H1 (cell line): ENCODE measurements around the gene EDEM1. TPM values are rescaled to one million over a fixed set of nuclear protein-coding genes. Genes with fewer than 3 reads are reported as not detected.

Experiments used
- CTCF ChIA-PET: fragments of 300-600 bp; sonication (Branson Sonifier 250); formaldehyde crosslinking; loops from one replicate; lab custom pipeline; 2021; ENCODE audit not compliant: partially characterized antibody; lab: Charles Lee
- POLR2A ChIA-PET: fragments of 300-600 bp; sonication (Branson Sonifier 250); formaldehyde crosslinking; loops from one replicate; lab custom pipeline; 2021; ENCODE audit warnings: inconsistent platforms; ENCODE audit not compliant: partially characterized antibody; lab: Charles Lee
- DNase-seq, 2 experiments: peaks; one replicate each; pipeline versions ENCODE4 v3.0.0 to v3.0.0-alpha.2; 2010 to 2022; ENCODE audit warnings: low spot score in 2 of 2, low read depth in 1 of 2, mixed read lengths in 1 of 2
- FAIRE-seq: peaks from 2 replicates; lab custom pipeline; 2011; peaks lifted over from hg19 to GRCh38; lab: Jason Lieb, UNC
- H2AFZ ChIP-seq: 2 replicates; pipeline ENCODE4 v1.8.1; 2012; ENCODE audit warnings: low read length, inconsistent platforms
- H2AK5ac ChIP-seq: 2 replicates; pipeline ENCODE4 v1.6.1; 2013; ENCODE audit warnings: low read depth, low read length
- H2BK120ac ChIP-seq: replicated peaks from 2 replicates; pipeline ENCODE3; 2013; ENCODE audit warnings: low read depth, low read length, inconsistent platforms
- H2BK12ac ChIP-seq: 2 replicates; pipeline ENCODE4 v1.6.1; 2013; ENCODE audit warnings: low read depth, low read length
- H2BK15ac ChIP-seq: 2 replicates; pipeline ENCODE4 v1.6.1; 2013; ENCODE audit warnings: low read length
- H2BK20ac ChIP-seq: 2 replicates; pipeline ENCODE4 v1.6.1; 2013; ENCODE audit warnings: low read length
- H2BK5ac ChIP-seq: 2 replicates; pipeline ENCODE4 v1.6.1; 2013; ENCODE audit warnings: low read depth, low read length
- H3K14ac ChIP-seq: 2 replicates; pipeline ENCODE4 v1.6.1; 2013; ENCODE audit warnings: inconsistent platforms; ENCODE audit not compliant: insufficient read length
- H3K18ac ChIP-seq: 2 replicates; pipeline ENCODE4 v1.6.1; 2013; ENCODE audit warnings: low read length; ENCODE audit errors: extremely low read depth
- H3K23ac ChIP-seq: 2 replicates; pipeline ENCODE4 v1.6.1; 2013; ENCODE audit warnings: inconsistent platforms; ENCODE audit not compliant: insufficient read length
- H3K23me2 ChIP-seq: 2 replicates; pipeline ENCODE4 v1.6.1; 2013; ENCODE audit warnings: low read depth, low read length
- H3K27ac ChIP-seq: 2 replicates; pipeline ENCODE4 v1.6.1; 2011; ENCODE audit warnings: low read depth, low read length, inconsistent platforms
- H3K27me3 ChIP-seq, 4 experiments: replicated peaks in 1 of 4; 1 replicate in 1 of 4; 2 replicates in 3 of 4; pipeline versions ENCODE4 v1.6.1 to v1.8.1; 2011 to 2013; ENCODE audit warnings: low read length in 3 of 4, mild to moderate bottlenecking in 3 of 4, inconsistent platforms in 2 of 4, mixed read lengths in 2 of 4, moderate library complexity in 1 of 4; ENCODE audit not compliant: control insufficient read depth in 3 of 4, insufficient read depth in 3 of 4; ENCODE audit errors: extremely low read depth in 1 of 4
- H3K36me3 ChIP-seq, 4 experiments: 2 replicates each; pipeline versions ENCODE4 v1.6.1 to v1.8.1; 2011 to 2013; ENCODE audit warnings: mild to moderate bottlenecking in 4 of 4, low read length in 3 of 4, moderate library complexity in 2 of 4, control low read depth in 1 of 4, inconsistent platforms in 1 of 4; ENCODE audit not compliant: insufficient read depth in 4 of 4, control insufficient read depth in 2 of 4
- H3K4ac ChIP-seq: replicated peaks from 2 replicates; pipeline ENCODE3; 2013; ENCODE audit warnings: low read length, low read depth, mixed read lengths, inconsistent platforms; ENCODE audit not compliant: insufficient read length
- H3K4me1 ChIP-seq, 4 experiments: replicated peaks in 1 of 4; 1 replicate in 1 of 4; 2 replicates in 3 of 4; pipeline versions ENCODE4 v1.6.1 to v1.8.1; 2011 to 2013; ENCODE audit warnings: low read length in 3 of 4, inconsistent platforms in 2 of 4, mixed read lengths in 1 of 4; ENCODE audit not compliant: insufficient read depth in 4 of 4, control insufficient read depth in 3 of 4
- H3K4me2 ChIP-seq, 2 experiments: 2 replicates each; pipeline versions ENCODE4 v1.6.1 to v1.8.1; 2011 to 2013; ENCODE audit warnings: low read depth in 2 of 2, low read length in 2 of 2, control low read depth in 1 of 2, inconsistent platforms in 1 of 2, mild to moderate bottlenecking in 1 of 2; ENCODE audit not compliant: insufficient read depth in 1 of 2
- H3K4me3 ChIP-seq, 4 experiments: fragments of 200-600, 300-600 bp in 1 of 4; sonication (generic), shearing (Covaris generic), sonication (Bioruptor Twin) in 1 of 4; 2 replicates each; pipeline versions ENCODE4 v1.5.1 to v1.8.1; 2011 to 2016; ENCODE audit warnings: low read length in 4 of 4, low read depth in 3 of 4, control low read depth in 2 of 4, inconsistent platforms in 2 of 4, mild to moderate bottlenecking in 2 of 4, mixed read lengths in 1 of 4, moderate library complexity in 1 of 4; ENCODE audit not compliant: insufficient read depth in 2 of 4; ENCODE audit errors: extremely low read depth in 1 of 4
- H3K56ac ChIP-seq: replicated peaks from 2 replicates; pipeline ENCODE3; 2013; ENCODE audit warnings: low read depth, mild to moderate bottlenecking, mixed read lengths, low read length, inconsistent platforms; ENCODE audit not compliant: insufficient read length
- H3K79me1 ChIP-seq: 2 replicates; pipeline ENCODE4 v1.6.1; 2013; ENCODE audit warnings: low read depth, low read length, control low read depth
- H3K79me2 ChIP-seq, 2 experiments: 2 replicates each; pipeline versions ENCODE4 v1.6.1 to v1.8.1; 2012 to 2013; ENCODE audit warnings: low read length in 2 of 2, mild to moderate bottlenecking in 2 of 2, inconsistent platforms in 1 of 2; ENCODE audit not compliant: insufficient read depth in 2 of 2, control insufficient read depth in 1 of 2
- H3K9ac ChIP-seq, 4 experiments: replicated peaks in 1 of 4; 1 replicate in 1 of 4; 2 replicates in 3 of 4; pipeline versions ENCODE4 v1.6.1 to v1.8.1; 2011 to 2013; ENCODE audit warnings: low read depth in 3 of 4, low read length in 3 of 4, control low read depth in 2 of 4, mild to moderate bottlenecking in 2 of 4, moderate library complexity in 2 of 4, inconsistent platforms in 1 of 4; ENCODE audit errors: extremely low read depth in 1 of 4
- H3K9me3 ChIP-seq, 2 experiments: 2 replicates each; pipeline versions ENCODE4 v1.6.1 to v1.8.1; 2012 to 2013; ENCODE audit warnings: mild to moderate bottlenecking in 2 of 2, moderate library complexity in 2 of 2, control low read depth in 1 of 2, inconsistent platforms in 1 of 2, low read depth in 1 of 2, low read length in 1 of 2, mixed read lengths in 1 of 2; ENCODE audit not compliant: insufficient read depth in 2 of 2
- H4K20me1 ChIP-seq, 2 experiments: replicated peaks in 1 of 2; 2 replicates each; pipeline versions ENCODE3 to v1.8.1; 2011 to 2013; ENCODE audit warnings: inconsistent platforms in 2 of 2, low read length in 2 of 2, mild to moderate bottlenecking in 1 of 2; ENCODE audit not compliant: insufficient read depth in 2 of 2, control insufficient read depth in 1 of 2
- H4K5ac ChIP-seq: 2 replicates; pipeline ENCODE4 v1.6.1; 2013; ENCODE audit warnings: low read length, low read depth, mixed read lengths, inconsistent platforms; ENCODE audit not compliant: insufficient read length
- H4K8ac ChIP-seq: 2 replicates; pipeline ENCODE4 v1.8.0; 2013; ENCODE audit warnings: mild to moderate bottlenecking, moderate library complexity, low read length, inconsistent platforms; ENCODE audit not compliant: insufficient read depth; ENCODE audit errors: extremely low read depth
- H4K91ac ChIP-seq: replicated peaks from 2 replicates; pipeline ENCODE3; 2013; ENCODE audit warnings: low read length, mixed read lengths, inconsistent platforms; ENCODE audit not compliant: insufficient read length
- CEBPB ChIP-seq: IDR thresholded peaks from 2 replicates; pipeline ENCODE4 v1.6.1; 2012; ENCODE audit warnings: low read depth, low read length
- SIN3A ChIP-seq, 2 experiments: IDR thresholded peaks in 1 of 2; conservative IDR thresholded peaks in 1 of 2; 2 replicates each; pipeline ENCODE4 v1.6.1; 2011 to 2012; ENCODE audit warnings: low read length in 2 of 2, improper control_type of control experiment in 1 of 2, low read depth in 1 of 2, mild to moderate bottlenecking in 1 of 2
- WGBS, 2 experiments: shearing (Covaris generic) in 1 of 2; methylation state at CpG; one replicate each; pipeline versions ENCODE4 v1.1.6 to v1.1.7; 2013 to 2015; ENCODE audit warnings: low lambda C conversion rate in 2 of 2, mixed read lengths in 2 of 2, inconsistent platforms in 1 of 2, low coverage in 1 of 2, missing lambda C conversion rate in 1 of 2; ENCODE audit not compliant: insufficient replicate concordance in 2 of 2, insufficient coverage in 1 of 2, insufficient read length in 1 of 2; ENCODE audit errors: extremely low coverage in 1 of 2, missing lambda C conversion rate in 1 of 2; 5-methylcytosine and 5-hydroxymethylcytosine counted together
- polyA plus RNA-seq, 7 experiments: library from polyadenylated mRNA; depleted of rRNA in 3 of 7; stranded (reverse) in 5 of 7; unstranded in 2 of 7; fragments of >200 nt in 5 of 7; fragments of 200-250 nt in 2 of 7; gene quantifications; 1 replicate in 5 of 7; 2 replicates in 1 of 7; 4 replicates in 1 of 7; pipeline versions ENCODE4 v1.2.1 to v1.2.3, GENCODE V29; 2011 to 2013; ENCODE audit warnings: missing spikeins in 2 of 7, mixed read lengths in 2 of 7
- total RNA-seq: library from RNA; stranded (reverse); fragmentation: NEBNext Ultra II Directional; extraction: Animal tissue kit (Norgen Biotek cat#: 25700); gene quantifications from 2 replicates; pipeline ENCODE4 v1.2.1, GENCODE V29; 2021

The EDEM1 gene
- total and polyA plus RNA-seq, 2 of the 8 experiments (the other 6 are each of a cell fraction or from before 2014, with no cell fraction given) = 4.8 to 16.4 TPM

DNA sequence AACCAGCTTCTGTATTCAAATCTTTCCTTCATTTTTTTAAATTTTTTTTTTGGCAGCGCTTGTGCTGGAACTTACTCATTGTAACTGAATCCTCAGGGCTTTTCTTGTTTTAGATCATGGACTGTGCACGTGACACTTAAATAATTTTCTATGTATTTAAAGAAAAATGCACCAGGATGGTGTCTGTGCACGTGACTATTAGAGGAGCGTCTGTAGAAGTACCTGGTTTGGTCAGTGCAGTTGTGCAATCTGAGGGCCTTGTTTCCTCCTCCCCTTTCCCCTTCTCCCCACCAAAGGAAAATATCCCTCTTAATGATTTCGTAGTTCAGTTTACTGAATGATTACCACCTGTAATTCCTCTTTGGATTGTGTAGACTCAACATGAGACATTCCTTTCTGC, 31.3 kb downstream of the EDEM1 start:
- ChIA-PET POLR2A (no interaction called here), CTCF (interaction anchor here (1.1 kb wide), 1 partner anchor 9 kb away, joined by 5 read pairs; no protein-coding TSS in a partner anchor)

More for the DNA sequence above, 31.3 kb downstream of the EDEM1 start:
- H2AFZ ChIP-seq = no peak overlapping the region
- no peaks in the 10 kb centered on the region for H3K23me2 ChIP-seq
- WGBS, 2 experiments = 66% methylated on average over 5 of the region's 5 CpGs; no CpG with 5 or more reads in 1 of the 2 experiments
- no peak overlapping the region for H4K8ac ChIP-seq
- H3K36me3 ChIP-seq = peaks cover 5 to 26% (median 9%) of the 10 kb centered on the region in 4 experiments; a peak in 6 of 8 replicates
- H3K14ac ChIP-seq = no peak overlapping the region
- no peak overlapping the region for H3K4me2 ChIP-seq
- H3K4me1 ChIP-seq = peaks cover 8 to 28% (median 19%) of the 10 kb centered on the region in 4 experiments; a peak in 5 of 7 replicates
- no peaks in the 10 kb centered on the region for H3K27me3 ChIP-seq
- no peak overlapping the region for H3K18ac ChIP-seq
- no peak overlapping the region for H3K23ac ChIP-seq
- no peak overlapping the region for H2AK5ac ChIP-seq
- H4K5ac ChIP-seq = no peak overlapping the region
- H3K79me1 ChIP-seq = no peaks in the 10 kb centered on the region; the same call in 1 of the 2 replicates
- TF ChIP-seq CEBPB (peak; percentile 93), SIN3A (conservative IDR thresholded peaks at IDR 0.05 in 1 of 2, IDR thresholded peaks at IDR 0.05 in 1 of 2; ENCODE audit: low read depth in 1 of 2, low read length in 2 of 2) (no peak)
- H3K27ac ChIP-seq = no peak overlapping the region
- FAIRE-seq (no peak), DNase-seq (no peak)
- no peak overlapping the region for H3K4me3 ChIP-seq
- no peak overlapping the region for H3K9ac ChIP-seq
- no peak overlapping the region for H2BK20ac ChIP-seq
- H3K79me2 ChIP-seq = no peaks in the 10 kb centered on the region
- H2BK120ac ChIP-seq = no peak overlapping the region
- no peaks in the 10 kb centered on the region for H3K9me3 ChIP-seq
- no peak overlapping the region for H2BK12ac ChIP-seq
- H3K4ac ChIP-seq = no peak overlapping the region
- no peak overlapping the region for H3K56ac ChIP-seq
- H4K20me1 ChIP-seq = no peaks in the 10 kb centered on the region
- no peak overlapping the region for H2BK15ac ChIP-seq
- H4K91ac ChIP-seq = no peak overlapping the region
- no peak overlapping the region; the same call in 1 of the 2 replicates for H2BK5ac ChIP-seq
